ENCODE measurements around the gene APBB1. TPM values are rescaled to one million over a fixed set of nuclear protein-coding genes. Genes with fewer than 3 reads are reported as not detected.

Gene APBB1
- total RNA-seq, 4 donors from 2014 or later, result 16.2 to 110 (median 38.0) TPM

- Histone ChIP-seq H3K27me3 (no peaks in the 10 kb centered on the region), H3K9me3 (no peaks in the 10 kb centered on the region), H3K4me3 (no peak overlapping the region), H3K27ac (no peak overlapping the region), H3K4me1 (no peaks in the 10 kb centered on the region), H3K36me3 (no peaks in the 10 kb centered on the region)
- no peak for DNase-seq
- TF ChIP-seq CTCF (IDR thresholded peaks at IDR 0.05) (no peak), POLR2A (IDR thresholded peaks at IDR 0.05) (no peak)
- intact Hi-C loops (cut with DNase I; ENCODE audit: low total_unique reads), result no loop called here
Observed at GRCh38 chr11:6456361-6457073, 37.6 kb upstream of the APBB1 start.

GRCh38 chr11:6455070-6455469, 36.2 kb upstream of the APBB1 start:
- no peaks in the 10 kb centered on the region for H3K9me3 ChIP-seq
- H3K27ac ChIP-seq, result no peak overlapping the region
- no peaks in the 10 kb centered on the region for H3K4me1 ChIP-seq
- TF ChIP-seq POLR2A (IDR thresholded peaks at IDR 0.05) (no peak), CTCF (IDR thresholded peaks at IDR 0.05) (no peak)
- no peaks in the 10 kb centered on the region for H3K36me3 ChIP-seq
- intact Hi-C loops (cut with DNase I; ENCODE audit: low total_unique reads), result no loop called here
- H3K27me3 ChIP-seq, result no peaks in the 10 kb centered on the region
- DNase-seq, result no peak
- H3K4me3 ChIP-seq, result no peak overlapping the region

GRCh38 chr11:6453152-6453551, 34.3 kb upstream of the APBB1 start:
- H3K36me3 ChIP-seq, result no peaks in the 10 kb centered on the region
- no peak overlapping the region for H3K27ac ChIP-seq
- no peak for DNase-seq
- no peak overlapping the region for H3K4me3 ChIP-seq
- intact Hi-C loops (cut with DNase I; ENCODE audit: low total_unique reads), result no loop called here
- H3K9me3 ChIP-seq, result no peaks in the 10 kb centered on the region
- H3K27me3 ChIP-seq, result no peaks in the 10 kb centered on the region
- TF ChIP-seq CTCF (IDR thresholded peaks at IDR 0.05) (no peak), POLR2A (IDR thresholded peaks at IDR 0.05) (no peak)
- H3K4me1 ChIP-seq, result no peaks in the 10 kb centered on the region

- H3K4me1 ChIP-seq, result no peaks in the 10 kb centered on the region
- no peaks in the 10 kb centered on the region for H3K9me3 ChIP-seq
Observed at GRCh38 chr11:6452219-6452618, 33.3 kb upstream of the APBB1 start.

More at GRCh38 chr11:6452219-6452618, 33.3 kb upstream of the APBB1 start:
- intact Hi-C loops (cut with DNase I; ENCODE audit: low total_unique reads), result no loop called here
- Histone ChIP-seq H3K27me3 (no peaks in the 10 kb centered on the region), H3K27ac (no peak overlapping the region), H3K36me3 (no peaks in the 10 kb centered on the region), H3K4me3 (no peak overlapping the region)
- TF ChIP-seq CTCF (IDR thresholded peaks at IDR 0.05) (no peak), POLR2A (IDR thresholded peaks at IDR 0.05) (no peak)
- no peak for DNase-seq
